PFSK-1 (cell line): ENCODE results near the gene C1orf21.

Experiments
- FOXP2 ChIP-seq: optimal IDR thresholded peaks from 2 replicates; pipeline ENCODE3; 2011; ENCODE audit warnings: borderline replicate concordance, control low read depth, inconsistent platforms; ENCODE audit not compliant: insufficient read depth; ENCODE audit errors: extremely low read length, extremely low read depth
- POLR2AphosphoS5 ChIP-seq: IDR thresholded peaks from 2 replicates; pipeline ENCODE4 v1.6.1; 2012; ENCODE audit warnings: low read depth, mild to moderate bottlenecking, control low read depth, low read length, moderate library complexity
- REST ChIP-seq, 2 experiments: IDR thresholded peaks; 2 replicates each; pipeline versions ENCODE4 v1.6.1 to v1.8.0; 2011 to 2012; ENCODE audit warnings: low read depth in 2 of 2, low read length in 2 of 2, control low read depth in 1 of 2, inconsistent platforms in 1 of 2, mild to moderate bottlenecking in 1 of 2, moderate library complexity in 1 of 2; ENCODE audit not compliant: insufficient read depth in 1 of 2
- SIN3A ChIP-seq: IDR thresholded peaks from 2 replicates; pipeline ENCODE4 v1.6.1; 2012; ENCODE audit warnings: mild to moderate bottlenecking, low read length, moderate library complexity, borderline replicate concordance; ENCODE audit not compliant: insufficient read depth
- TAF1 ChIP-seq: IDR thresholded peaks from 2 replicates; pipeline ENCODE4 v1.6.1; 2012; ENCODE audit warnings: low read length, control low read depth, borderline replicate concordance; ENCODE audit not compliant: insufficient read depth

Gene C1orf21

GRCh38 chr1:184471686-184472085, 84.9 kb downstream of the C1orf21 start:
- TF ChIP-seq TAF1 (no peak), FOXP2 (no peak), SIN3A (no peak), REST (IDR thresholded peaks at IDR 0.05; ENCODE audit: insufficient read depth in 1 of 2, low read depth in 2 of 2, low read length in 2 of 2) (no peak), POLR2AphosphoS5 (no peak)

DNA sequence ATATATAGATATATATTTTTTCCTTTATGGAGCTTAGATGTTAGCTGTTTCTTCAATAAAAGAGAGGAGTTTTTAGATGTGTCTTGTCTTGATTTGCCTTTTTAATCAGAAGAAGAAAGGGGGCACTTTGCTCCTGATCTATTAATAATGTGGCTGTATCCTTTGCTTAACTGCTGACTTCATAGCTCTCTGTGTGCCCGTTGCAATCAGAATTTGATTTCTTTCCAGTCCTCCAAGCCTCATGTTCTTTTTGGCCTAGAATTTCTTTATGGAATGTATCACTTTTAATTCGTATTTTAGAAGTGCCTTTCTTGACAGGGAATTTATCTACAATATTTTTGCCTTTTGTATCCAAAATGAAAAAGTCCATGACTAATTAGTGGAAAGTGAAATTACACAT, 85.3 kb downstream of the C1orf21 start:
- TF ChIP-seq FOXP2 (no peak), SIN3A (no peak), POLR2AphosphoS5 (no peak), REST (IDR thresholded peaks at IDR 0.05; ENCODE audit: insufficient read depth in 1 of 2, low read depth in 2 of 2, low read length in 2 of 2) (no peak), TAF1 (no peak)

DNA sequence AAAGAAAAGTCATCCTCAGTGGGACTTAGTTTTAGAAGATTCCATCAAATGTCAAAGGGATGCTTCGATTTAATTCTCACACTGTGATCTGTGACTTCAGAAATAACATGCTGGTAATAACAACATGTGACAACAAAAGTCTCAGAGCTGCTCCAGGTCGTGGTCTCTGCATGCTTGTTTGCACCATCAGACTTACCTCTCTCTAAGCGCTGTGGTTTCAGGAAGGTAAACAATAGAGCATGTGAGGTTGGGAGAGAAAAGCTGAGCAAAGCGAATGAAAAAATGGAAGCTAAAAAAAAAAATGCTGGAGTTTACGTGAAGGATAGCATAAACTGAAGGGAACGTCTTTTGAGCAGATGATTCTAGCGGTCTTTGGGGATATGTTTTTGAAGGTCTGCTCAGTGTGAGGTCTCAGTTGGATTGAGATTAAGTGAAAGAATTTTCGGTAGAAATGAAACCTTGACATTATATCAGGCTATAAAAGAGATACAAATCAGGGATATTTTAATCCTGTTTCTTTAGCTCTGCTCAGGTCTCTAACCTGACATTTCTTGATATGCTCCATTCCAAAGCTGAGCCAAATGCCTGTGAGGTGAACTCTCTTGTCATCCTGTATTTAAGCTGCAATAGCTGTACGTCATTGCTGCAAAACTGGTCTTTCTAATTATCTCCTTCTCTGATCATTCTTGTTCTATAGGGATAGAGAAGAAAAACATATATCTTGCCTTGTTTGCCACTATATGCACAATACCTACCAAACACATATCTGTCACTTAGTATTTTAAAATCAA, 86.5 kb downstream of the C1orf21 start:
- no peak for TF ChIP-seq TAF1
- no peak for TF ChIP-seq FOXP2
- no peak for TF ChIP-seq REST (IDR thresholded peaks at IDR 0.05; ENCODE audit: insufficient read depth in 1 of 2, low read depth in 2 of 2, low read length in 2 of 2)
- no peak for TF ChIP-seq POLR2AphosphoS5

DNA sequence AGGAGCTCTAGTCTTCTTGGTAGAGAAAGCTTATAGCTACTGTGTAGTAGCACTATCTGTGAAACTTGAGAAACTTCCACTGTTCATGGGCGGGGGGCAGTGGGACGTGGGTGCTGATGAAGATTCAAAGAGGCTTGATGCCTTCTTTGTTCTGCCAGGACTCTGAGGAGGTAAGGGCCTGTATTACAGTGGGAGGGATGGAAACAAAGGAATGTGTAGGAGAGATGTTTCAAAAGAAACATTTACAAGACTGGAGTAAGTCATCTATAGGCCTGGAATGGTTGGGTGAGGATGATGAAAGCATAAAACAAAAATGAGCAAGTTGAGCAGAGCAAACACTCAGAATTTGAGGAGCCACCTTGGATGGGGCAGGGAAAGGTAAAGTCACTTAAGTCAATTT, 89.4 kb downstream of the C1orf21 start:
- TF ChIP-seq SIN3A (no peak), REST (IDR thresholded peaks at IDR 0.05; ENCODE audit: insufficient read depth in 1 of 2, low read depth in 2 of 2, low read length in 2 of 2) (no peak), FOXP2 (no peak), TAF1 (no peak), POLR2AphosphoS5 (no peak)
